Karpas-422 (cell line): ENCODE results near the gene DIAPH3. TPM values are rescaled to one million over a fixed set of nuclear protein-coding genes. Genes with fewer than 3 reads are reported as not detected.

Experiments
- DNase-seq: peaks from one replicate; pipeline ENCODE4 v3.0.0-alpha.2; 2015
- H2AFZ ChIP-seq: fragments of 200-600 bp; sonication (generic); 2 replicates; pipeline ENCODE4 v1.6.1; 2014; ENCODE audit warnings: antibody characterized with exemption, low read length, mixed read lengths
- H3K27ac ChIP-seq: fragments of 200-600 bp; sonication (generic); 2 replicates; pipeline ENCODE4 v1.5.1; 2014; ENCODE audit warnings: mild to moderate bottlenecking, low read length, moderate library complexity
- H3K27me3 ChIP-seq: fragments of 200-600 bp; sonication (generic); 2 replicates; pipeline ENCODE4 v1.6.1; 2014; ENCODE audit warnings: low read length, mixed read lengths
- H3K36me3 ChIP-seq: fragments of 200-600 bp; sonication (generic); 2 replicates; pipeline ENCODE4 v1.6.1; 2014; ENCODE audit warnings: low read length, mixed read lengths; ENCODE audit not compliant: insufficient read depth
- H3K4me1 ChIP-seq: fragments of 200-600 bp; sonication (generic); 2 replicates; pipeline ENCODE4 v1.6.1; 2014; ENCODE audit warnings: mild to moderate bottlenecking, low read length, mixed read lengths
- H3K4me2 ChIP-seq: fragments of 200-600 bp; sonication (generic); 2 replicates; pipeline ENCODE4 v1.6.1; 2014; ENCODE audit warnings: low read length, low read depth, mild to moderate bottlenecking; ENCODE audit not compliant: poor library complexity, severe bottlenecking
- H3K4me3 ChIP-seq: fragments of 200-600 bp; sonication (generic); 2 replicates; pipeline ENCODE4 v1.5.1; 2014; ENCODE audit warnings: mild to moderate bottlenecking, antibody characterized with exemption, low read length, mixed read lengths
- H3K79me2 ChIP-seq: fragments of 200-600 bp; sonication (generic); 2 replicates; pipeline ENCODE4 v1.6.1; 2014; ENCODE audit warnings: mild to moderate bottlenecking, low read length, mixed read lengths
- H3K9ac ChIP-seq: fragments of 200-600 bp; sonication (generic); 2 replicates; pipeline ENCODE4 v1.6.0; 2014; ENCODE audit warnings: low read length
- H3K9me2 ChIP-seq: fragments of 200-600 bp; sonication (generic), shearing (Covaris generic); replicated peaks from 2 replicates; pipeline ENCODE4 v1.6.0; 2014; ENCODE audit warnings: mild to moderate bottlenecking, low read length, moderate library complexity; ENCODE audit not compliant: insufficient read depth
- H3K9me3 ChIP-seq: fragments of 300-700, 200-600 bp; sonication (generic); 2 replicates; pipeline ENCODE4 v1.6.1; 2014; ENCODE audit warnings: low read length, mixed read lengths
- H4K20me1 ChIP-seq: fragments of 200-600 bp; sonication (generic); 2 replicates; pipeline ENCODE4 v1.6.1; 2014; ENCODE audit warnings: mild to moderate bottlenecking, antibody characterized with exemption, low read length, low read depth; ENCODE audit not compliant: insufficient read depth
- total RNA-seq: library from RNA; depleted of rRNA; stranded (reverse); fragments of >200 nt; shearing (Covaris generic); gene quantifications from 2 replicates; pipeline ENCODE4 v1.2.3, GENCODE V29; 2014; ENCODE audit warnings: low replicate concordance

Gene DIAPH3
- total RNA-seq, 1 experiment from 2014 or later: 10.0 TPM

GRCh38 chr13:59706101-59706976 is 457.4 kb downstream of the DIAPH3 start:
- Histone ChIP-seq H4K20me1 (no peaks in the 10 kb centered on the region), H3K36me3 (no peaks in the 10 kb centered on the region), H3K9ac (no peak overlapping the region), H3K27me3 (no peaks in the 10 kb centered on the region), H3K4me2 (peak overlapping the region; percentile 56), H3K9me3 (no peaks in the 10 kb centered on the region), H3K27ac (no peak overlapping the region), H2AFZ (peak overlapping the region; percentile 33; the same call in 1 of the 2 replicates), H3K9me2 (no peaks in the 10 kb centered on the region), H3K79me2 (no peaks in the 10 kb centered on the region), H3K4me3 (peak overlapping the region; percentile 28), H3K4me1 (peaks cover 16% of the 10 kb centered on the region)
- DNase-seq: no peak

DNA sequence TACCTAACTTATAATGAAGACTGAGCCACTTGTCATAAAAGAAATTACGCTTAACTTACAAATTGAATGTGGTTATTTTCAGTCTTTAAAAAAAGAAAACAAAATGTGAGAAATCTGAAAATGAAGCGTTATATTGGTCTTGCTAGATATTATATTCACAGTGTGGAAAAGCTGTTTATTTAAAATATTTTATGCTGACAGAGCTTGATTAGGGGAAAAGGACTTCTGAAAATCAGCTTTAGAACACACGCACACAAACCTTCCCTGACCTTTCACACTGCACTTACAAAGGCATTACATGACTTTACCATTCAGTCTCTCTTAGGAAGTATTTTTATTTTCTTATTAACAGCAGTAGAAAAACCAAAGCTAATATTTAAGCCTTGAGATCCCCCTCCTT is 461.5 kb downstream of the DIAPH3 start:
- no peak overlapping the region for H3K4me3 ChIP-seq
- H3K27ac ChIP-seq: no peak overlapping the region
- H3K9me2 ChIP-seq: no peaks in the 10 kb centered on the region
- H3K4me2 ChIP-seq: no peak overlapping the region
- H2AFZ ChIP-seq: no peak overlapping the region
- no peaks in the 10 kb centered on the region for H3K27me3 ChIP-seq
- no peaks in the 10 kb centered on the region for H3K79me2 ChIP-seq
- no peak overlapping the region for H3K9ac ChIP-seq
- H4K20me1 ChIP-seq: no peaks in the 10 kb centered on the region
- H3K9me3 ChIP-seq: no peaks in the 10 kb centered on the region
- no peaks in the 10 kb centered on the region for H3K36me3 ChIP-seq
- H3K4me1 ChIP-seq: peaks cover 12% of the 10 kb centered on the region
- DNase-seq: no peak

DNA sequence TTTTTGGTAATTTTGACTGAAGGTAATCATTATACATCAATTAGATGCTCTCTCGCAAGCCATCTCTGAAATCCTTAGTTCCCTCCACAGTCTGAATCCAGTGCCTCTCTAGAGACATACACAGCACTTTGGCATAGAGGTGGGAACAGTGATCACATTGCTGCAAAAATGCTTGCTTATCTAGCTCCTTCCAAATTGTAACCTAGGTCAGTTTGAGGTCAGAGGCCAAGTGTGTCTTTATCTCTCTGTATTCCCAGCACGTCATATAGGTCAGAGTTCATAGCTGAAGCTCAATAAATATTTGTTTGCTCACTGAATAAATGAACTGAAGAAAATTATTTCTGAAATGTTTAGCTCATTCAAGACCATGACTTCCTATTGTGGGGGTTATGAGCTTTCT is 462.5 kb downstream of the DIAPH3 start:
- Histone ChIP-seq H3K4me1 (peaks cover 2% of the 10 kb centered on the region; the same call in 1 of the 2 replicates), H3K9me3 (no peaks in the 10 kb centered on the region), H4K20me1 (no peaks in the 10 kb centered on the region), H3K4me2 (no peak overlapping the region), H3K9me2 (no peaks in the 10 kb centered on the region), H3K27ac (no peak overlapping the region), H3K9ac (no peak overlapping the region), H3K79me2 (no peaks in the 10 kb centered on the region), H2AFZ (no peak overlapping the region), H3K4me3 (no peak overlapping the region), H3K27me3 (no peaks in the 10 kb centered on the region), H3K36me3 (no peaks in the 10 kb centered on the region)
- DNase-seq: no peak

- H3K36me3 ChIP-seq: no peaks in the 10 kb centered on the region
- H3K4me1 ChIP-seq: no peaks in the 10 kb centered on the region
- no peaks in the 10 kb centered on the region for H4K20me1 ChIP-seq
- no peak overlapping the region for H3K9ac ChIP-seq
- no peak for DNase-seq
- no peak overlapping the region for H2AFZ ChIP-seq
- no peaks in the 10 kb centered on the region for H3K27me3 ChIP-seq
- H3K9me3 ChIP-seq: no peaks in the 10 kb centered on the region
- no peak overlapping the region for H3K27ac ChIP-seq
- H3K4me2 ChIP-seq: no peak overlapping the region
- H3K4me3 ChIP-seq: no peak overlapping the region
- no peaks in the 10 kb centered on the region for H3K79me2 ChIP-seq
- H3K9me2 ChIP-seq: no peaks in the 10 kb centered on the region
Observed at GRCh38 chr13:59700281-59700680, 463.4 kb downstream of the DIAPH3 start.

DNA sequence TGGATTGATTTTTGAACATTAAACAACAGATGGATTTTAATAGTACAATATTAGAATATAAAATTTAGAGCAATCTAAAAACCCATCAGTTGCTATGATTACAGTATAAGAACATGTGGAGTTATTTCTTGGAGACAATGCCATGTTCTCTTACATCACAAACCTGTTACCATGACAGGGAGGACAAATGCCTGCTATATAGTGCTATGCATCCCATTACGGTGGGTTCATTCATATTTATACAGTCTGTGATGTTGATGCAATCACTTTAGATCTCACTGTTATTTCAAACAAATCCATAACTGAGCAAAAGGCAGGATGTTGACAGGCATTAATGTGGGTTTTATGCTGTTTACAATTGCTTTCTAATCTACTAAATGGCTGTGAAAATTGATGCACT is 467.5 kb downstream of the DIAPH3 start:
- Histone ChIP-seq H2AFZ (no peak overlapping the region), H3K4me1 (no peaks in the 10 kb centered on the region), H3K9me2 (no peaks in the 10 kb centered on the region), H3K9ac (no peak overlapping the region), H3K9me3 (no peaks in the 10 kb centered on the region), H4K20me1 (no peaks in the 10 kb centered on the region), H3K27ac (no peak overlapping the region), H3K4me2 (no peak overlapping the region), H3K79me2 (no peaks in the 10 kb centered on the region), H3K27me3 (no peaks in the 10 kb centered on the region), H3K36me3 (no peaks in the 10 kb centered on the region), H3K4me3 (no peak overlapping the region)
- no peak for DNase-seq

DNA sequence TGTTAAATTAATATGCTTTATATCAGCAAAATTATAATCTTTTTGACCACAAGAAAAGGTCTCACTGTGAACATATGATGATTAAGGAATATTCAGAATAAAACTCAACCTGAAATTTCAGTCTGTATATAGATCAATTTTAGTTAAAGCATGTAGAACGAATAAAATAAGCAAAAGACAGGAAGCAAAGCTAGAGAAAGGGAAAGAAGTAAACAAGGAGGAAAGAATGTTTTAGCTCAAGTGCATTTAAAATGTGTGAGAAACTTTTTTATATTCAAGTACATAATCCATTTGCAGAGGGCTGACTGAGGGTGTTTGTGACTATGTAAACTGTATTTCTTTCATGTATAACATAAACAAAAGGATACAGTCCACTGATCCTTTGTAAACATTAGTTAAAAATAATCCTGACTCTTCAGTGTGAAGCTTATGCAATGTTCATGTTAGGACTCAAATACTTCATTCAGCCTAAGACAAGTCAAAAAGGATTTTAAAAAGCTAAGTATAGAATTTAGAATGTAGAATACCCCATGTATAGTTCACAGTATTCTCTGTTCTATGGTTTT is 472.1 kb downstream of the DIAPH3 start:
- Histone ChIP-seq H3K27ac (no peak overlapping the region), H3K27me3 (no peaks in the 10 kb centered on the region), H3K9me3 (no peaks in the 10 kb centered on the region), H3K9ac (no peak overlapping the region), H4K20me1 (no peaks in the 10 kb centered on the region), H3K36me3 (no peaks in the 10 kb centered on the region), H2AFZ (no peak overlapping the region), H3K4me2 (no peak overlapping the region), H3K4me1 (no peaks in the 10 kb centered on the region), H3K4me3 (no peak overlapping the region), H3K79me2 (no peaks in the 10 kb centered on the region), H3K9me2 (no peaks in the 10 kb centered on the region)
- DNase-seq: no peak

- H3K4me1 ChIP-seq: no peaks in the 10 kb centered on the region
- H3K4me3 ChIP-seq: no peak overlapping the region
Observed at GRCh38 chr13:59690857-59691500, 472.7 kb downstream of the DIAPH3 start.

DNA sequence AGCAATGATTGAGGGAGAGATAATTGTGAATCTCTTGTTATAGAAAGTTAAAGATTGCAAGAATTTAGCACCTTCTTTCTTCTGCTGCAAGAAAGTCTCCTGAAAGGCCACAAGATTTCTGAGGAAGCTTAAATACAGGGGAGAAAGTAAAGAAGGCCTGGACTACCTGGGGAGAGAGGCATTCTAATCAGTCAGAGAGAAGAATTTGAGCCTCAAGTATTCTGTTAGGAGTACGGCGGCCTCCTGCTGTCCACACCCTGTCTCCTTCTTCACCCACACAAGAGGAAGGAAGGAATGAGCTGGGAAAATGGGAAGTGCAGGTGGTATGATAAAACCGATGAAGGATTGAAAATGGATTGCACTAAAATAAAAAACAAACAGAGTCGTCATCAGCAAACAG is 474.7 kb downstream of the DIAPH3 start:
- Histone ChIP-seq H3K27ac (no peak overlapping the region), H3K9me3 (no peaks in the 10 kb centered on the region), H3K4me2 (no peak overlapping the region), H3K9ac (no peak overlapping the region), H3K79me2 (no peaks in the 10 kb centered on the region), H4K20me1 (no peaks in the 10 kb centered on the region), H3K36me3 (no peaks in the 10 kb centered on the region), H3K4me1 (no peaks in the 10 kb centered on the region), H3K9me2 (no peaks in the 10 kb centered on the region), H3K4me3 (no peak overlapping the region), H3K27me3 (no peaks in the 10 kb centered on the region), H2AFZ (no peak overlapping the region)
- DNase-seq: no peak

More at GRCh38 chr13:59690857-59691500, 472.7 kb downstream of the DIAPH3 start:
- Histone ChIP-seq H2AFZ (no peak overlapping the region), H3K36me3 (no peaks in the 10 kb centered on the region), H3K27ac (no peak overlapping the region), H3K9me3 (no peaks in the 10 kb centered on the region), H3K79me2 (no peaks in the 10 kb centered on the region), H4K20me1 (no peaks in the 10 kb centered on the region), H3K4me2 (no peak overlapping the region), H3K9me2 (no peaks in the 10 kb centered on the region), H3K27me3 (no peaks in the 10 kb centered on the region), H3K9ac (no peak overlapping the region)
- DNase-seq: no peak
